H9 (cell line): ENCODE measurements around the gene ZBTB45. TPM values are rescaled to one million over a fixed set of nuclear protein-coding genes. Genes with fewer than 3 reads are reported as not detected.
A peak's percentile ranks its signal among the peaks of the same experiment; 100 is the strongest.
"Not testable (repeated sequence)": the region's sequence is repeated elsewhere in the genome, so short reads cannot be mapped to it uniquely, and the experiment has no call there.

ENCODE experiments used
- DNase-seq: peaks from one replicate; pipeline ENCODE4 v3.0.0-alpha.2; 2017
- H2AFZ ChIP-seq: one replicate; pipeline ENCODE4 v1.6.1; 2013; ENCODE audit warnings: mild to moderate bottlenecking, low read length, control low read depth, moderate library complexity
- H2AK5ac ChIP-seq: 2 replicates; pipeline ENCODE4 v1.6.1; 2013; ENCODE audit warnings: low read length, control low read depth, mixed read lengths; ENCODE audit not compliant: insufficient read length
- H2BK120ac ChIP-seq: one replicate; pipeline ENCODE4 v1.6.1; 2013; ENCODE audit warnings: low read depth, mild to moderate bottlenecking, low read length, control low read depth, inconsistent platforms; ENCODE audit not compliant: poor library complexity, severe bottlenecking
- H2BK12ac ChIP-seq: 2 replicates; pipeline ENCODE4 v1.6.1; 2013; ENCODE audit warnings: low read length, control low read depth, mixed read lengths, low read depth; ENCODE audit not compliant: insufficient read length
- H2BK15ac ChIP-seq: 2 replicates; pipeline ENCODE4 v1.6.1; 2013; ENCODE audit warnings: low read depth, low read length, control low read depth
- H2BK20ac ChIP-seq: one replicate; pipeline ENCODE4 v1.6.1; 2013; ENCODE audit warnings: low read depth, mild to moderate bottlenecking, low read length, control low read depth, inconsistent platforms; ENCODE audit not compliant: poor library complexity, severe bottlenecking
- H2BK5ac ChIP-seq: 2 replicates; pipeline ENCODE4 v1.6.1; 2013; ENCODE audit warnings: low read length, control low read depth, mixed read lengths; ENCODE audit not compliant: insufficient read length
- H3K14ac ChIP-seq: 2 replicates; pipeline ENCODE4 v1.6.1; 2013; ENCODE audit warnings: low read length, control low read depth; ENCODE audit not compliant: insufficient read depth
- H3K18ac ChIP-seq: 2 replicates; pipeline ENCODE4 v1.6.1; 2013; ENCODE audit warnings: low read depth, mild to moderate bottlenecking, mixed read lengths, low read length, control low read depth; ENCODE audit not compliant: insufficient read length
- H3K23ac ChIP-seq: 2 replicates; pipeline ENCODE4 v1.6.1; 2013; ENCODE audit warnings: low read length, control low read depth, mixed read lengths, low read depth; ENCODE audit not compliant: insufficient read length
- H3K23me2 ChIP-seq: 2 replicates; pipeline ENCODE4 v1.6.1; 2013; ENCODE audit warnings: low read depth, mild to moderate bottlenecking, mixed read lengths, low read length, control low read depth; ENCODE audit not compliant: insufficient read length, poor library complexity, severe bottlenecking
- H3K27ac ChIP-seq: 2 replicates; pipeline ENCODE4 v1.5.1; 2013; ENCODE audit warnings: low read length, control low read depth, mixed read lengths, low read depth; ENCODE audit not compliant: insufficient read length
- H3K27me3 ChIP-seq: 2 replicates; pipeline ENCODE4 v1.6.1; 2013; ENCODE audit warnings: low read length, control low read depth, inconsistent platforms; ENCODE audit not compliant: insufficient read depth
- H3K4ac ChIP-seq: 2 replicates; pipeline ENCODE4 v1.6.1; 2013; ENCODE audit warnings: low read depth, mild to moderate bottlenecking, control low read depth, inconsistent platforms, low read length, moderate library complexity
- H3K4me1 ChIP-seq: 2 replicates; pipeline ENCODE4 v1.6.1; 2013; ENCODE audit warnings: low read length, control low read depth, inconsistent platforms; ENCODE audit not compliant: insufficient read depth
- H3K4me2 ChIP-seq: 2 replicates; pipeline ENCODE4 v1.6.1; 2013; ENCODE audit warnings: low read length, control low read depth, mixed read lengths; ENCODE audit not compliant: insufficient read length, insufficient read depth
- H3K56ac ChIP-seq: 2 replicates; pipeline ENCODE4 v1.6.1; 2013; ENCODE audit warnings: low read depth, mild to moderate bottlenecking, mixed read lengths, low read length, control low read depth; ENCODE audit not compliant: insufficient read length
- H3K79me1 ChIP-seq: 2 replicates; pipeline ENCODE4 v1.6.1; 2013; ENCODE audit warnings: low read depth, mild to moderate bottlenecking, moderate library complexity, low read length, control low read depth, inconsistent platforms; ENCODE audit not compliant: insufficient read depth, poor library complexity, severe bottlenecking
- H3K79me2 ChIP-seq: 2 replicates; pipeline ENCODE4 v1.6.1; 2013; ENCODE audit warnings: low read length, control low read depth, inconsistent platforms; ENCODE audit not compliant: insufficient read depth
- H3K9ac ChIP-seq: 2 replicates; pipeline ENCODE4 v1.6.1; 2013; ENCODE audit warnings: low read length, control low read depth, mixed read lengths; ENCODE audit not compliant: insufficient read length; ENCODE audit errors: extremely low read depth
- H3K9me3 ChIP-seq: one replicate; pipeline ENCODE4 v1.6.1; 2013; ENCODE audit warnings: low read depth, low read length, inconsistent platforms; ENCODE audit not compliant: control insufficient read depth
- H3T11ph ChIP-seq: one replicate; pipeline ENCODE4 v1.6.1; 2013; ENCODE audit warnings: mild to moderate bottlenecking, low read length, control low read depth, inconsistent platforms
- H4K20me1 ChIP-seq: one replicate; pipeline ENCODE4 v1.6.1; 2013; ENCODE audit not compliant: control insufficient read depth, insufficient read length, insufficient read depth
- H4K5ac ChIP-seq: 2 replicates; pipeline ENCODE4 v1.6.1; 2013; ENCODE audit warnings: low read depth, mild to moderate bottlenecking, mixed read lengths, low read length, control low read depth; ENCODE audit not compliant: insufficient read length
- H4K8ac ChIP-seq: replicated peaks from 2 replicates; pipeline ENCODE4 v1.6.1; 2013; ENCODE audit warnings: low read length, control low read depth, mixed read lengths, low read depth; ENCODE audit not compliant: insufficient read length
- H4K91ac ChIP-seq: 2 replicates; pipeline ENCODE4 v1.6.1; 2013; ENCODE audit warnings: low read depth, mild to moderate bottlenecking, moderate library complexity, mixed read lengths, low read length, control low read depth; ENCODE audit not compliant: insufficient read length
- H3K27ac Mint-ChIP-seq, 3 experiments: 2 replicates in 2 of 3; 3 replicates in 1 of 3; pipeline ENCODE4 v1.8.0; 2020 to 2021; ENCODE audit warnings: mixed read lengths in 3 of 3, mild to moderate bottlenecking in 1 of 3, moderate library complexity in 1 of 3
- H3K27me3 Mint-ChIP-seq: 2 replicates; pipeline ENCODE4 v1.8.0; 2021; ENCODE audit warnings: low read depth, mild to moderate bottlenecking, moderate library complexity, mixed read lengths
- H3K36me3 Mint-ChIP-seq, 3 experiments: 2 replicates in 2 of 3; 3 replicates in 1 of 3; pipeline ENCODE4 v1.8.0; 2020 to 2021; ENCODE audit warnings: low read depth in 3 of 3, mixed read lengths in 3 of 3; ENCODE audit not compliant: insufficient read depth in 1 of 3
- H3K4me1 Mint-ChIP-seq, 2 experiments: 2 replicates each; pipeline ENCODE4 v1.8.0; 2020; ENCODE audit warnings: mixed read lengths in 2 of 2
- H3K4me3 Mint-ChIP-seq, 2 experiments: 2 replicates in 1 of 2; 3 replicates in 1 of 2; pipeline ENCODE4 v1.8.0; 2020 to 2021; ENCODE audit warnings: mild to moderate bottlenecking in 2 of 2, mixed read lengths in 2 of 2, moderate library complexity in 1 of 2
- H3K9me3 Mint-ChIP-seq, 2 experiments: 2 replicates in 1 of 2; 3 replicates in 1 of 2; pipeline ENCODE4 v1.8.0; 2020; ENCODE audit warnings: mild to moderate bottlenecking in 2 of 2, mixed read lengths in 2 of 2, moderate library complexity in 1 of 2
- WGBS: extraction: QIAGEN DNeasy Blood & Tissue Kit; methylation state at CpG from one replicate; pipeline ENCODE4 v1.1.7; 2013; ENCODE audit warnings: missing lambda C conversion rate, low lambda C conversion rate, mixed read lengths; ENCODE audit not compliant: insufficient read length; ENCODE audit errors: extremely low coverage; 5-methylcytosine and 5-hydroxymethylcytosine counted together
- total RNA-seq: library from RNA; stranded (reverse); gene quantifications from 2 replicates; pipeline ENCODE4 v1.2.1, GENCODE V29; 2021
- TF ChIP-seq, protein P1 (sequence below): fragments of 200-600 bp; sonication (generic); conservative IDR thresholded peaks from 3 replicates; pipeline ENCODE4 v1.8.0; 2021; ENCODE audit warnings: antibody characterized with exemption, mild to moderate bottlenecking

ZBTB45 gene
- total RNA-seq, 1 experiment from 2014 or later, result 18.7 TPM

DNA sequence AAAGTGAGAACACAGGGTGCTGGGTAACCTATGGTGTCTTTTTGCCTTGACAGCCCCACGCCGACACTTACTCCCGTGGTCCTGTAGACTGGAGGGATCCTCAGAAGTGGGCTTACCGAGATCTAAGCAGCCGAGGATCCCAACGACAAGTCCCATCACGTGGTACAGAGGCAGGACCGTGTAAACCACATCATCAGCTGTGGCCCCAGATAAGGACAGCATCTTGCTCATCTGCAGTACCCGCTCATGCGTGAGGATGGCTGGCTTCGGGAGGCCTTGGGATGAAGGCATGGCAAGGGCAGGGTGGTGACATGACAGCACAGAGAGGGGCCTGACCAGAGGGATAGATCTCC is 9.9 kb downstream of the ZBTB45 start:
- Histone ChIP-seq H2BK12ac (no peak overlapping the region), H4K5ac (no peak overlapping the region), H4K20me1 (no peaks in the 10 kb centered on the region), H2BK20ac (no peak overlapping the region), H3T11ph (no peak overlapping the region), H2AK5ac (no peak overlapping the region), H4K8ac (no peak overlapping the region), H3K56ac (no peak overlapping the region), H4K91ac (no peak overlapping the region), H3K79me1 (no peaks in the 10 kb centered on the region), H3K9me3 (no peaks in the 10 kb centered on the region), H3K9ac (no peak overlapping the region), H3K18ac (no peak overlapping the region), H2AFZ (no peak overlapping the region), H3K79me2 (no peaks in the 10 kb centered on the region), H3K27me3 (no peaks in the 10 kb centered on the region), H3K4me1 (no peaks in the 10 kb centered on the region), H3K4ac (no peak overlapping the region), H3K4me2 (no peak overlapping the region), H2BK5ac (no peak overlapping the region), H3K23ac (no peak overlapping the region), H3K23me2 (peaks cover 4% of the 10 kb centered on the region), H2BK120ac (no peak overlapping the region), H3K27ac (no peak overlapping the region), H3K14ac (no peak overlapping the region), H2BK15ac (no peak overlapping the region)
- DNase-seq, result no peak
- H3K27ac Mint-ChIP-seq, result no peak overlapping the region
- peaks cover 0 to 5% (median 5%) of the 10 kb centered on the region in 3 experiments; a peak in 6 of 7 replicates for H3K36me3 Mint-ChIP-seq
- H3K9me3 Mint-ChIP-seq, result peaks cover 8 to 14% of the 10 kb centered on the region in 2 experiments
- no peak overlapping the region for H3K4me3 Mint-ChIP-seq
- TF ChIP-seq, protein P1, sequence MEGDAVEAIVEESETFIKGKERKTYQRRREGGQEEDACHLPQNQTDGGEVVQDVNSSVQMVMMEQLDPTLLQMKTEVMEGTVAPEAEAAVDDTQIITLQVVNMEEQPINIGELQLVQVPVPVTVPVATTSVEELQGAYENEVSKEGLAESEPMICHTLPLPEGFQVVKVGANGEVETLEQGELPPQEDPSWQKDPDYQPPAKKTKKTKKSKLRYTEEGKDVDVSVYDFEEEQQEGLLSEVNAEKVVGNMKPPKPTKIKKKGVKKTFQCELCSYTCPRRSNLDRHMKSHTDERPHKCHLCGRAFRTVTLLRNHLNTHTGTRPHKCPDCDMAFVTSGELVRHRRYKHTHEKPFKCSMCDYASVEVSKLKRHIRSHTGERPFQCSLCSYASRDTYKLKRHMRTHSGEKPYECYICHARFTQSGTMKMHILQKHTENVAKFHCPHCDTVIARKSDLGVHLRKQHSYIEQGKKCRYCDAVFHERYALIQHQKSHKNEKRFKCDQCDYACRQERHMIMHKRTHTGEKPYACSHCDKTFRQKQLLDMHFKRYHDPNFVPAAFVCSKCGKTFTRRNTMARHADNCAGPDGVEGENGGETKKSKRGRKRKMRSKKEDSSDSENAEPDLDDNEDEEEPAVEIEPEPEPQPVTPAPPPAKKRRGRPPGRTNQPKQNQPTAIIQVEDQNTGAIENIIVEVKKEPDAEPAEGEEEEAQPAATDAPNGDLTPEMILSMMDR, result no peak
- H3K4me1 Mint-ChIP-seq, result peaks cover 4 to 6% of the 10 kb centered on the region in 2 experiments
- WGBS, result no CpG with 5 or more reads among the region's 11 CpGs
- H3K27me3 Mint-ChIP-seq, result peaks cover 11% of the 10 kb centered on the region

- WGBS, result no CpG with 5 or more reads among the region's 8 CpGs
- H3K4me3 Mint-ChIP-seq, result peak overlapping the region in 1 of 2 experiments; percentile 2; a peak in 2 of 5 replicates
- H3K4me2 ChIP-seq, H2BK12ac ChIP-seq, H3K27ac Mint-ChIP-seq, H3K27ac ChIP-seq, H3K23me2 ChIP-seq, H3K9me3 ChIP-seq, DNase-seq, H3T11ph ChIP-seq, H3K36me3 Mint-ChIP-seq, H3K18ac ChIP-seq, H3K4me1 Mint-ChIP-seq, H3K4ac ChIP-seq, H4K8ac ChIP-seq, H2BK5ac ChIP-seq, H2AFZ ChIP-seq, H3K9ac ChIP-seq, H3K23ac ChIP-seq, H3K79me1 ChIP-seq, H3K14ac ChIP-seq, H2BK120ac ChIP-seq, H3K56ac ChIP-seq, H3K79me2 ChIP-seq, H3K4me1 ChIP-seq, H4K91ac ChIP-seq, H2AK5ac ChIP-seq, H4K20me1 ChIP-seq, H2BK15ac ChIP-seq, H2BK20ac ChIP-seq, H3K27me3 ChIP-seq, H4K5ac ChIP-seq: not testable (repeated sequence)
- peaks cover 11 to 14% of the 10 kb centered on the region in 2 experiments for H3K9me3 Mint-ChIP-seq
- peaks cover 12% of the 10 kb centered on the region for H3K27me3 Mint-ChIP-seq
These were observed 11.9 kb downstream of the ZBTB45 start for GRCh38 chr19:58507602-58508223.
